Measurements from ENCODE around the gene SMC1B.

DNA sequence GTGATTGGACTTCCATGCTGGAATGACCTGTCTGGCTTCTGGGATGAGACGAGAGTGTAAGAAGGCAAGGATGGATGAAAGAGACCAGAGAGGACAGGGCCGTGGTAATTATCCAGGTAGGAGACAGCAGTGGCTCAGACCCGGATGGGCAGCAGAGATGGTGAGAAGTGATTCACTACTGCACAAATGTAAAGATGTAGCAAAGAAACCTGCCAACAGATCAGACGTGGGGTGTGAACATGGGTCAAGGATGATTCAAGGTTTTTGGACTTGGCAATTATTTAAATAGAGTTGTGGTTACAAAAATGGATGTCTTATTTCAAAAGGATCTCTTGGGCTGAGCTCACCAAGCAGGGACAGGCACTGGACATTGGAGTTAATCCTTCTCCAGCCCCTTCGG, 32.8 kb upstream of the SMC1B start:
- no peak for TF ChIP-seq POLR2A (IDR thresholded peaks at IDR 0.05)
- TF ChIP-seq, protein P1, sequence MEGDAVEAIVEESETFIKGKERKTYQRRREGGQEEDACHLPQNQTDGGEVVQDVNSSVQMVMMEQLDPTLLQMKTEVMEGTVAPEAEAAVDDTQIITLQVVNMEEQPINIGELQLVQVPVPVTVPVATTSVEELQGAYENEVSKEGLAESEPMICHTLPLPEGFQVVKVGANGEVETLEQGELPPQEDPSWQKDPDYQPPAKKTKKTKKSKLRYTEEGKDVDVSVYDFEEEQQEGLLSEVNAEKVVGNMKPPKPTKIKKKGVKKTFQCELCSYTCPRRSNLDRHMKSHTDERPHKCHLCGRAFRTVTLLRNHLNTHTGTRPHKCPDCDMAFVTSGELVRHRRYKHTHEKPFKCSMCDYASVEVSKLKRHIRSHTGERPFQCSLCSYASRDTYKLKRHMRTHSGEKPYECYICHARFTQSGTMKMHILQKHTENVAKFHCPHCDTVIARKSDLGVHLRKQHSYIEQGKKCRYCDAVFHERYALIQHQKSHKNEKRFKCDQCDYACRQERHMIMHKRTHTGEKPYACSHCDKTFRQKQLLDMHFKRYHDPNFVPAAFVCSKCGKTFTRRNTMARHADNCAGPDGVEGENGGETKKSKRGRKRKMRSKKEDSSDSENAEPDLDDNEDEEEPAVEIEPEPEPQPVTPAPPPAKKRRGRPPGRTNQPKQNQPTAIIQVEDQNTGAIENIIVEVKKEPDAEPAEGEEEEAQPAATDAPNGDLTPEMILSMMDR (IDR thresholded peaks at IDR 0.05 in 8 of 11, conservative IDR thresholded peaks at IDR 0.05 in 3 of 11) = no peak

All from spleen (tissue), 7 donors.